Keratinocyte (primary cell): ENCODE results near the gene GNAL. TPM values are rescaled to one million over a fixed set of nuclear protein-coding genes. Genes with fewer than 3 reads are reported as not detected.

Experiments used
- DNase-seq: peaks from one replicate; pipeline ENCODE4 v3.0.0-alpha.2; 2011; ENCODE audit warnings: low read depth, missing footprints, low spot score
- FAIRE-seq: peaks from 2 replicates; lab custom pipeline; 2011; peaks lifted over from hg19 to GRCh38; lab: Jason Lieb, UNC
- H2AFZ ChIP-seq: 2 replicates; pipeline ENCODE4 v1.6.0; 2012; ENCODE audit warnings: low read length, control low read depth, inconsistent platforms; ENCODE audit not compliant: control insufficient read depth
- H3K27ac ChIP-seq: 2 replicates; pipeline ENCODE4 v1.5.1; 2011; ENCODE audit warnings: low read length; ENCODE audit not compliant: control insufficient read depth, insufficient read depth
- H3K27me3 ChIP-seq: 3 replicates; pipeline ENCODE4 v1.6.0; 2011; ENCODE audit warnings: low read length; ENCODE audit not compliant: control insufficient read depth, insufficient read depth; ENCODE audit errors: extremely low read depth
- H3K36me3 ChIP-seq, 2 experiments: 2 replicates in 1 of 2; 3 replicates in 1 of 2; pipeline ENCODE4 v1.5.1; 2011; ENCODE audit warnings: low read length in 2 of 2, mild to moderate bottlenecking in 1 of 2; ENCODE audit not compliant: control insufficient read depth in 2 of 2, insufficient read depth in 2 of 2; ENCODE audit errors: extremely low read depth in 1 of 2
- H3K4me1 ChIP-seq: 3 replicates; pipeline ENCODE4 v1.5.1; 2011; ENCODE audit warnings: low read length; ENCODE audit not compliant: control insufficient read depth, insufficient read depth; ENCODE audit errors: extremely low read depth
- H3K4me2 ChIP-seq: 3 replicates; pipeline ENCODE4 v1.6.0; 2011; ENCODE audit warnings: low read depth, low read length; ENCODE audit not compliant: control insufficient read depth, insufficient read depth; ENCODE audit errors: extremely low read depth
- H3K4me3 ChIP-seq, 3 experiments: fragments of 200-600 bp in 1 of 3; sonication (generic) in 1 of 3; 2 replicates in 2 of 3; 3 replicates in 1 of 3; pipeline ENCODE4 v1.5.1; 2011 to 2016; ENCODE audit warnings: low read length in 3 of 3, mild to moderate bottlenecking in 3 of 3, control low read depth in 2 of 3, inconsistent platforms in 1 of 3, low read depth in 1 of 3, mixed read lengths in 1 of 3, mixed run types in 1 of 3, moderate library complexity in 1 of 3; ENCODE audit not compliant: control insufficient read depth in 2 of 3, insufficient read depth in 2 of 3; ENCODE audit errors: extremely low read depth in 1 of 3
- H3K79me2 ChIP-seq: 2 replicates; pipeline ENCODE4 v1.6.0; 2012; ENCODE audit warnings: low read length; ENCODE audit not compliant: control insufficient read depth, insufficient read depth
- H3K9ac ChIP-seq: 3 replicates; pipeline ENCODE4 v1.6.0; 2011; ENCODE audit warnings: low read length; ENCODE audit not compliant: control insufficient read depth, insufficient read depth; ENCODE audit errors: extremely low read depth
- H3K9me1 ChIP-seq: 3 replicates; pipeline ENCODE4 v1.6.0; 2011; ENCODE audit warnings: low read length; ENCODE audit not compliant: control insufficient read depth, insufficient read depth; ENCODE audit errors: extremely low read depth
- H3K9me3 ChIP-seq: 2 replicates; pipeline ENCODE4 v1.5.1; 2012; ENCODE audit warnings: low read depth, low read length; ENCODE audit not compliant: control insufficient read depth
- H4K20me1 ChIP-seq: 3 replicates; pipeline ENCODE4 v1.6.0; 2011; ENCODE audit warnings: low read length; ENCODE audit not compliant: control insufficient read depth, insufficient read depth; ENCODE audit errors: extremely low read depth
- CTCF ChIP-seq, 3 experiments: IDR thresholded peaks in 1 of 3; conservative IDR thresholded peaks in 1 of 3; optimal IDR thresholded peaks in 1 of 3; 2 replicates in 2 of 3; 3 replicates in 1 of 3; pipeline versions ENCODE3 to v1.5.1; 2011; ENCODE audit warnings: low read length in 3 of 3, mild to moderate bottlenecking in 3 of 3, moderate library complexity in 2 of 3, control low read depth in 1 of 3, inconsistent platforms in 1 of 3; ENCODE audit not compliant: insufficient read depth in 2 of 3; ENCODE audit errors: extremely low read depth in 1 of 3
- EZH2 ChIP-seq: IDR thresholded peaks from one replicate; pipeline ENCODE4 v1.6.1; 2012; ENCODE audit warnings: inconsistent platforms, mild to moderate bottlenecking, low read length, moderate library complexity
- dilution Hi-C: fragments of 300-500 bp; cut with MboI; formaldehyde crosslinking; loops from one replicate; pipeline ENCODE4 v1.7.0; 2020; ENCODE audit warnings: low sequenced_read_pairs; ENCODE audit not compliant: extremely low pct_ligation_motif_present
- polyA plus RNA-seq, 5 experiments: library from polyadenylated mRNA; depleted of rRNA in 3 of 5; stranded (reverse) in 3 of 5; stranded (forward) in 1 of 5; unstranded in 1 of 5; fragments of >200 nt; gene quantifications; 1 replicate in 1 of 5; 2 replicates in 3 of 5; 3 replicates in 1 of 5; pipeline versions ENCODE4 v1.2.1 to v1.2.3, GENCODE V29; 2011 to 2012; ENCODE audit warnings: missing spikeins in 2 of 5, low read depth in 1 of 5, low replicate concordance in 1 of 5

The GNAL gene
- polyA plus RNA-seq, 1 donor (not counting 4 experiments of a cell fraction or from before 2014, with no cell fraction given): 30.0 TPM

- no peak overlapping the region for H2AFZ ChIP-seq
- peaks cover 3% of the 10 kb centered on the region for H4K20me1 ChIP-seq
- H3K9me3 ChIP-seq: no peaks in the 10 kb centered on the region
- no peaks in the 10 kb centered on the region for H3K36me3 ChIP-seq
- no peaks in the 10 kb centered on the region for H3K79me2 ChIP-seq
- H3K27ac ChIP-seq: no peak overlapping the region
- H3K4me3 ChIP-seq: no peak overlapping the region
- H3K4me1 ChIP-seq: no peaks in the 10 kb centered on the region
- FAIRE-seq: no peak
- TF ChIP-seq EZH2: no peak
- no peak for TF ChIP-seq CTCF (optimal IDR thresholded peaks at IDR 0.05 in 1 of 3, IDR thresholded peaks at IDR 0.05 in 1 of 3, conservative IDR thresholded peaks at IDR 0.05 in 1 of 3; ENCODE audit: extremely low read depth in 1 of 3, insufficient read depth in 2 of 3, low read length in 3 of 3)
- no peak for DNase-seq
- H3K4me2 ChIP-seq: no peak overlapping the region
- dilution Hi-C loops: no loop called here
- no peaks in the 10 kb centered on the region for H3K27me3 ChIP-seq
- H3K9ac ChIP-seq: no peak overlapping the region
- no peaks in the 10 kb centered on the region for H3K9me1 ChIP-seq
Measured at GRCh38 chr18:11801573-11801972, 112.5 kb downstream of the GNAL start.

- no peaks in the 10 kb centered on the region for H3K9me3 ChIP-seq
Measured at GRCh38 chr18:11802158-11802557, 113.1 kb downstream of the GNAL start.

More at GRCh38 chr18:11802158-11802557, 113.1 kb downstream of the GNAL start:
- no peaks in the 10 kb centered on the region for H3K36me3 ChIP-seq
- H3K27ac ChIP-seq: no peak overlapping the region
- H3K4me1 ChIP-seq: no peaks in the 10 kb centered on the region
- H3K9ac ChIP-seq: no peak overlapping the region
- TF ChIP-seq EZH2 (no peak), CTCF (optimal IDR thresholded peaks at IDR 0.05 in 1 of 3, IDR thresholded peaks at IDR 0.05 in 1 of 3, conservative IDR thresholded peaks at IDR 0.05 in 1 of 3; ENCODE audit: extremely low read depth in 1 of 3, insufficient read depth in 2 of 3, low read length in 3 of 3) (no peak)
- no peak overlapping the region for H3K4me2 ChIP-seq
- H3K79me2 ChIP-seq: no peaks in the 10 kb centered on the region
- dilution Hi-C loops: no loop called here
- DNase-seq: no peak
- no peak for FAIRE-seq
- no peaks in the 10 kb centered on the region for H3K9me1 ChIP-seq
- H2AFZ ChIP-seq: no peak overlapping the region
- no peak overlapping the region for H3K4me3 ChIP-seq
- no peaks in the 10 kb centered on the region for H3K27me3 ChIP-seq
- H4K20me1 ChIP-seq: peaks cover 3% of the 10 kb centered on the region
